Peyer's patch (tissue), 4 donors: ENCODE measurements around the gene MACROD2.

Experiments used
- CTCF ChIP-seq, 6 experiments: fragments of 450-650 bp in 4 of 6; fragments of 200-600 bp in 2 of 6; sonication (generic) in 1 of 6; IDR thresholded peaks; one replicate each; pipeline ENCODE4 v1.5.1; 2017 to 2019; ENCODE audit warnings: antibody characterized with exemption in 6 of 6, mild to moderate bottlenecking in 3 of 6, moderate library complexity in 1 of 6
- POLR2A ChIP-seq, 2 donors: fragments of 450-650 bp; IDR thresholded peaks; one replicate each; pipeline ENCODE4 v1.5.1; 2017; ENCODE audit warnings: antibody characterized with exemption in 2 of 2, mild to moderate bottlenecking in 2 of 2, moderate library complexity in 2 of 2

- TF ChIP-seq CTCF (IDR thresholded peaks at IDR 0.05): no peak
- TF ChIP-seq POLR2A (IDR thresholded peaks at IDR 0.05): no peak
Measured at GRCh38 chr20:14378326-14378725, 383.0 kb downstream of the MACROD2 start.
